Muscle of leg (tissue), 11 donors: ENCODE results near the gene TNIK. TPM values are rescaled to one million over a fixed set of nuclear protein-coding genes. Genes with fewer than 3 reads are reported as not detected.
"Not testable (repeated sequence)": the region's sequence is repeated elsewhere in the genome, so short reads cannot be mapped to it uniquely, and the experiment has no call there.

Experiments
- DNase-seq: peaks from one replicate; pipeline ENCODE4 v3.0.0; 2013
- H3K27ac ChIP-seq: one replicate; pipeline ENCODE4 v1.5.1; 2013; ENCODE audit warnings: mild to moderate bottlenecking, low read length, control low read depth
- H3K27me3 ChIP-seq: one replicate; pipeline ENCODE4 v1.6.1; 2013; ENCODE audit warnings: low read length; ENCODE audit not compliant: control insufficient read depth, insufficient read depth
- H3K36me3 ChIP-seq: one replicate; pipeline ENCODE4 v1.6.1; 2013; ENCODE audit warnings: low read length; ENCODE audit not compliant: control insufficient read depth, insufficient read depth
- H3K4me1 ChIP-seq: one replicate; pipeline ENCODE4 v1.6.1; 2013; ENCODE audit warnings: low read length; ENCODE audit not compliant: control insufficient read depth, insufficient read depth
- H3K4me3 ChIP-seq: one replicate; pipeline ENCODE4 v1.5.1; 2013; ENCODE audit warnings: low read length, control low read depth
- H3K9me3 ChIP-seq: replicated peaks from 2 replicates; pipeline ENCODE4 v1.6.1; 2013; ENCODE audit warnings: low read depth, low read length; ENCODE audit not compliant: control insufficient read depth
- WGBS: methylation state at CpG from one replicate; pipeline ENCODE4 v1.1.5; 2013; ENCODE audit warnings: missing lambda C conversion rate; ENCODE audit not compliant: insufficient coverage; 5-methylcytosine and 5-hydroxymethylcytosine counted together
- polyA plus RNA-seq, 8 donors: library from polyadenylated mRNA; unstranded; fragments of 120-200 nt; gene quantifications; one replicate each; pipeline versions ENCODE4 v1.2.1 to v1.2.3, GENCODE V29; 2013; ENCODE audit warnings: inconsistent platforms in 1 of 8, low replicate concordance in 1 of 8; ENCODE audit not compliant: insufficient read length in 8 of 8, insufficient read depth in 1 of 8
- total RNA-seq: library from RNA; stranded (reverse); fragments of 120-200 nt; gene quantifications from one replicate; pipeline ENCODE4 v1.2.4, GENCODE V29; 2013

TNIK gene
- total and polyA plus RNA-seq, 9 donors, result 26.1 to 46.0 (median 33.6) TPM

DNA sequence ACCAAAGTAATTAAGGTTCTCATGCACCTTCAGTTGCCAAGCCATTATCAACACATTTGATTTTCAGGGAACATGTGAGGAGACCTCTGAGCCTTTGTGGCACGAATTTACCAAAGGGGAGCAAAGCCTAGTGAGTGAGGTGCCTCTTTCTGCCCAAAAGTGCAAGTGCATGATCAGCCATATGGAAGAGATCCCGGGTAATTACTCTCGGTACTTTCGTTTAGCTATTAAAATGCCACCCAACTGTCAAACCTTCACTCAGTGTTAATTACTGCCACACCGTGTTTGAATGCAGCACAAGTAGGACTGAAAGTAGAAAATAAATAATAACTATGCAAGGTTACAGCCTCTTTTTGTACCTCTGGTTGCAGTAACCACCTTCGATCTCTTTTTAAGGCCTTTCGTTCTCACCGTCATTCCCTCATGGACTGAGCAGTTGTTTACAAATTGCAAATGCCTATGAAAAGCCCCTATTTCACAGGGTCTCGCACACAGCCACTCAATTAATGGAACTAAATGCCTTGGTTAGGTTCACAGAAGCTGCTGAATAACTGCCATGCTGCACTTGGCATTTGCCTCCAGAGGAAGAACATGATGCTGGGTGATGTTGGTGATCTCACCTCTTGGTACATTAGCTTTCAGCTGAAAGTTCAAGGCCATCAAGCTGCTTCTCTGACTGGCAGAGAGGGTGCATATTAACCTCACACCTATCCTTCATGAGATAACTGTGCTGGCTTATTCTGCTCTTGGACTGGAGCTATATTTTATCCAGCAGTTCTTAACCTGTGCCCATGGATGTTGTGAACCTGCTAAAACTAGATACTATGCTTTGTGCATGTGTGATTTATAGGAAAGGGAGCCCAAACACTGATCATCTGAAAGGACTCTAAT lies 69.9 kb downstream of the TNIK start:
- no peak overlapping the region for H3K27ac ChIP-seq
- no peak overlapping the region for H3K4me3 ChIP-seq
- no peaks in the 10 kb centered on the region for H3K27me3 ChIP-seq
- no peak for DNase-seq
- peaks cover 18% of the 10 kb centered on the region for H3K4me1 ChIP-seq
- H3K9me3 ChIP-seq, result peaks cover 3% of the 10 kb centered on the region
- H3K36me3 ChIP-seq, result no peaks in the 10 kb centered on the region
- WGBS, result 74% methylated on average over 5 of the region's 9 CpGs

- WGBS, result 100% methylated on average over 1 of the region's 3 CpGs
These were observed 70.7 kb downstream of the TNIK start for GRCh38 chr3:171389491-171389890.

GRCh38 chr3:171388527-171388926 lies 71.7 kb downstream of the TNIK start:
- Histone ChIP-seq H3K36me3 (no peaks in the 10 kb centered on the region), H3K27me3 (no peaks in the 10 kb centered on the region), H3K9me3 (peaks cover 3% of the 10 kb centered on the region), H3K4me1 (peaks cover 19% of the 10 kb centered on the region), H3K4me3 (no peak overlapping the region), H3K27ac (no peak overlapping the region)
- no peak for DNase-seq
- WGBS, result no CpG with 5 or more reads among the region's 1 CpG

More at GRCh38 chr3:171389491-171389890, 70.7 kb downstream of the TNIK start:
- Histone ChIP-seq H3K4me1 (peaks cover 20% of the 10 kb centered on the region), H3K27ac (no peak overlapping the region), H3K27me3 (no peaks in the 10 kb centered on the region), H3K9me3 (peaks cover 3% of the 10 kb centered on the region), H3K36me3 (no peaks in the 10 kb centered on the region), H3K4me3 (no peak overlapping the region)
- no peak for DNase-seq

GRCh38 chr3:171387062-171387461 lies 73.1 kb downstream of the TNIK start:
- H3K4me1 ChIP-seq, result peaks cover 15% of the 10 kb centered on the region
- no peaks in the 10 kb centered on the region for H3K36me3 ChIP-seq
- no peak overlapping the region for H3K27ac ChIP-seq
- peaks cover 3% of the 10 kb centered on the region for H3K9me3 ChIP-seq
- H3K27me3 ChIP-seq, result no peaks in the 10 kb centered on the region
- no peak overlapping the region for H3K4me3 ChIP-seq
- no peak for DNase-seq

DNA sequence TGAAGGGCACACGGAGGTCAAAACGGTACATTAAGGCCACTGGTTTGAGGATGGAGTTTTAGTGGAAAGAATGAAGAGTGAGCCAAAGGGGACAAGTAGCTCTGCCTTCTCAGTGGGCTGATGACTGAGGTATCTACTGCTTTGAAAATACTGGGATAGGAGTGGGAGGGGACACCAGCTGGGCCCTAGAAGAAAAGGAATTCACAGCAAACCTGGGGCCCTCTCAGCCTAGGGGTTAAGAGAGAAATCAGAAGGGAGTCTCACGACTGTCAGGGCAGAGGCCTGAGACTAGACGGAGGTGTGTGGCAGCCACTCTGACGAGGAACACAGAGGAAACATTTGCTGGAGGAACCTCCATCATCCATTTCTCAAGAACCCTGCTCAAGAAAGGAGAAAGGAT lies 75.1 kb downstream of the TNIK start:
- Histone ChIP-seq H3K27me3 (no peaks in the 10 kb centered on the region), H3K9me3 (no peaks in the 10 kb centered on the region), H3K27ac (no peak overlapping the region), H3K4me3 (no peak overlapping the region), H3K4me1 (peaks cover 21% of the 10 kb centered on the region), H3K36me3 (no peaks in the 10 kb centered on the region)
- WGBS, result 91% methylated on average over 2 of the region's 5 CpGs
- DNase-seq, result no peak

DNA sequence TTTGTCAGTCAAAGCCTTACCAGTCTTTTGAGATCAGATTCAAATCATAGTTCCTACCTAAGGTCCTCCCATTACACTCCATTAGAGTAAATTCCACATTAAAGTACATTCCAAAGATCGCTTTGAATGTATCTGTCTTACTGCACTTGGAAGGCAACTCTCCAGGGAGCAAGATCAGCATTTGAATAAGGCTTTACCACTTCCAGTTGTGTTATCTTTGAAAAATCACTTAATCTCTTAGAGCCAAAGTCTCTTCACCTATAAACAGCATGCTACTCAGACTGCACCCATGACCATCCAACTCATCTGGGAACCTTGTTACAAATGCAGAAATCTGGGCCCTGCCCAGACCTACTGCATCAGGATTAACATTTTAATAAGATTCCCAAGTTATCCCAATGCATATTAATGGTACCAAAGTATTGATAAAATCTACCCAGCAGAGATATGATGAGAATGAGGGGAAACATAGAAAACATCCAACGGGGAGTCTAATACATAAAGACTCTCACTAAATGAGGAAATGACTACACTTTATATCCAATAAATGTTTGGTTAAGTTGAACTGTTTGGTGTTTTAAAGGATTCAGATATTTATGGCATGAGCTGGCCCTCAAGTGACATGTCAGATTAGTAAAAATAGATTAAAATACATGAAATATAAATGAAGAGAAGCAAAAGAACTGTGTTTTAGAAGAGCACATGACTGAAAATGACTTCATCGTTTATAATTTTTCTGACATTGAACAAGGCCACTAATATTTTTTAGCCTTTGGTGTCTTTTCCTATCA lies 75.9 kb downstream of the TNIK start:
- Histone ChIP-seq H3K4me1 (peaks cover 21% of the 10 kb centered on the region), H3K9me3 (no peaks in the 10 kb centered on the region), H3K27ac (no peak overlapping the region), H3K36me3 (no peaks in the 10 kb centered on the region), H3K27me3 (no peaks in the 10 kb centered on the region), H3K4me3 (no peak overlapping the region)
- WGBS, result no CpG with 5 or more reads among the region's 3 CpGs
- DNase-seq, result no peak

GRCh38 chr3:171383206-171384018 lies 76.8 kb downstream of the TNIK start:
- no peak overlapping the region for H3K27ac ChIP-seq
- H3K27me3 ChIP-seq, result no peaks in the 10 kb centered on the region
- DNase-seq, result peak; percentile 32
- H3K4me1 ChIP-seq, result peaks cover 23% of the 10 kb centered on the region
- H3K36me3 ChIP-seq, result no peaks in the 10 kb centered on the region
- no peaks in the 10 kb centered on the region for H3K9me3 ChIP-seq
- no peak overlapping the region for H3K4me3 ChIP-seq
- 50% methylated on average over 5 of the region's 5 CpGs for WGBS

- not testable (repeated sequence) for DNase-seq, H3K27ac ChIP-seq, H3K4me3 ChIP-seq, H3K9me3 ChIP-seq, H3K36me3 ChIP-seq, H3K27me3 ChIP-seq
- WGBS, result 100% methylated on average over 1 of the region's 4 CpGs
- H3K4me1 ChIP-seq, result peaks cover 23% of the 10 kb centered on the region
These were observed 77.9 kb downstream of the TNIK start for GRCh38 chr3:171382347-171382746.

- peak overlapping the region; percentile 29 for H3K27ac ChIP-seq
- WGBS, result 0% methylated on average over 1 of the region's 3 CpGs
- DNase-seq, result peak; percentile 80
- no peaks in the 10 kb centered on the region for H3K27me3 ChIP-seq
- no peaks in the 10 kb centered on the region for H3K9me3 ChIP-seq
- no peaks in the 10 kb centered on the region for H3K36me3 ChIP-seq
- peaks cover 31% of the 10 kb centered on the region for H3K4me1 ChIP-seq
- H3K4me3 ChIP-seq, result no peak overlapping the region
These were observed 79.3 kb downstream of the TNIK start for GRCh38 chr3:171380711-171381425.
